GM23248 (cell line): ENCODE results near the gene KRR1. TPM values are rescaled to one million over a fixed set of nuclear protein-coding genes. Genes with fewer than 3 reads are reported as not detected.
A peak's percentile ranks its signal among the peaks of the same experiment; 100 is the strongest.

Experiments
- DNase-seq: peaks from one replicate; pipeline ENCODE4 v3.0.0-alpha.2; 2015
- H2AFZ ChIP-seq: fragments of 200-600 bp; sonication (generic); 2 replicates; pipeline ENCODE4 v1.6.1; 2016; ENCODE audit warnings: antibody characterized with exemption
- H3F3A ChIP-seq: fragments of 200-600 bp; sonication (generic); 2 replicates; pipeline ENCODE4 v1.6.1; 2016; ENCODE audit warnings: mild to moderate bottlenecking, antibody characterized with exemption, mixed run types; ENCODE audit not compliant: insufficient read depth
- H3K27ac ChIP-seq: fragments of 200-600 bp; sonication (generic); 2 replicates; pipeline ENCODE4 v1.5.1; 2016; ENCODE audit warnings: mild to moderate bottlenecking
- H3K27me3 ChIP-seq: fragments of 200-600 bp; sonication (generic); replicated peaks from 2 replicates; pipeline ENCODE4 v1.6.1; 2016; ENCODE audit warnings: mild to moderate bottlenecking; ENCODE audit not compliant: insufficient read depth
- H3K36me3 ChIP-seq: fragments of 200-600 bp; sonication (generic); 2 replicates; pipeline ENCODE4 v1.6.1; 2016; ENCODE audit warnings: low read depth, mild to moderate bottlenecking
- H3K4me1 ChIP-seq: fragments of 200-600 bp; sonication (generic); 2 replicates; pipeline ENCODE4 v1.6.1; 2016; ENCODE audit warnings: mild to moderate bottlenecking; ENCODE audit not compliant: insufficient read depth
- H3K4me2 ChIP-seq: fragments of 200-600 bp; sonication (generic); one replicate; pipeline ENCODE4 v1.6.1; 2016; ENCODE audit warnings: mild to moderate bottlenecking; ENCODE audit not compliant: unreplicated experiment
- H3K4me3 ChIP-seq: fragments of 200-600 bp; sonication (generic); 2 replicates; pipeline ENCODE4 v1.5.1; 2016; ENCODE audit warnings: mild to moderate bottlenecking
- H3K79me2 ChIP-seq: fragments of 200-600 bp; sonication (generic); 2 replicates; pipeline ENCODE4 v1.6.1; 2016; ENCODE audit warnings: mild to moderate bottlenecking; ENCODE audit not compliant: insufficient read depth
- H3K9ac ChIP-seq: fragments of 200-600 bp; sonication (generic); 2 replicates; pipeline ENCODE4 v1.6.1; 2016; ENCODE audit warnings: mild to moderate bottlenecking
- H3K9me2 ChIP-seq: fragments of 200-600 bp; sonication (generic); 2 replicates; pipeline ENCODE4 v1.6.1; 2016; ENCODE audit warnings: mixed run types, mild to moderate bottlenecking, moderate library complexity; ENCODE audit not compliant: insufficient read depth
- H3K9me3 ChIP-seq: fragments of 200-600 bp; sonication (generic); one replicate; pipeline ENCODE4 v1.6.1; 2017; ENCODE audit warnings: low read depth
- H4K20me1 ChIP-seq: fragments of 200-600 bp; sonication (generic); 2 replicates; pipeline ENCODE4 v1.6.0; 2016; ENCODE audit not compliant: insufficient read depth
- EZH2 ChIP-seq: fragments of 200-600 bp; sonication (generic); IDR thresholded peaks from 2 replicates; pipeline ENCODE4 v1.6.1; 2018; ENCODE audit warnings: antibody characterized with exemption, mild to moderate bottlenecking; ENCODE audit not compliant: insufficient read depth, poor library complexity, severe bottlenecking
- EZH2phosphoT487 ChIP-seq: fragments of 200-600 bp; sonication (generic); IDR thresholded peaks from 2 replicates; pipeline ENCODE4 v1.6.1; 2018; ENCODE audit warnings: antibody characterized with exemption, moderate library complexity, mild to moderate bottlenecking, low read depth; ENCODE audit not compliant: insufficient read depth
- WGBS, 2 experiments: methylation state at CpG; one replicate each; pipeline ENCODE4 v1.1.6; 2015 to 2017; ENCODE audit warnings: low lambda C conversion rate in 2 of 2, low coverage in 1 of 2; ENCODE audit errors: missing lambda C conversion rate in 2 of 2; 5-methylcytosine and 5-hydroxymethylcytosine counted together
- in situ Hi-C: fragments of 300-500 bp; cut with MboI; formaldehyde crosslinking; loops from 2 replicates; pipeline ENCODE4 v1.15.0; 2020
- polyA plus RNA-seq: library from polyadenylated mRNA; unstranded; fragments of >200 nt; fragmentation: Nextera tagmentation; extraction: Ambion mirVana; gene quantifications from 2 replicates; pipeline ENCODE4 v1.2.1, GENCODE V29; 2016
- total RNA-seq: library from RNA; depleted of rRNA; stranded (reverse); fragments of >200 nt; shearing (Covaris generic); gene quantifications from 2 replicates; pipeline ENCODE4 v1.2.3, GENCODE V29; 2014

Gene KRR1
- total and polyA plus RNA-seq, 2 experiments from 2014 or later = 37.4 to 45.3 TPM

GRCh38 chr12:75554556-75554880, 43.1 kb upstream of the KRR1 start:
- H3K79me2 ChIP-seq = no peaks in the 10 kb centered on the region
- no peak overlapping the region for H3K4me3 ChIP-seq
- H3K9me3 ChIP-seq = no peaks in the 10 kb centered on the region
- peaks cover 19% of the 10 kb centered on the region for H3K4me1 ChIP-seq
- no peak overlapping the region for H2AFZ ChIP-seq
- H4K20me1 ChIP-seq = no peaks in the 10 kb centered on the region
- in situ Hi-C loops = no loop called here
- no peak overlapping the region for H3K27ac ChIP-seq
- TF ChIP-seq EZH2phosphoT487 = no peak
- no peak for TF ChIP-seq EZH2
- WGBS, 2 experiments = 53 to 61% methylated on average over 1 of the region's 1 CpG
- H3K9ac ChIP-seq = no peak overlapping the region
- no peak for DNase-seq
- H3F3A ChIP-seq = peaks cover 19% of the 10 kb centered on the region
- no peaks in the 10 kb centered on the region for H3K36me3 ChIP-seq
- H3K9me2 ChIP-seq = no peaks in the 10 kb centered on the region
- no peaks in the 10 kb centered on the region for H3K27me3 ChIP-seq
- H3K4me2 ChIP-seq = no peak overlapping the region

- Histone ChIP-seq H3K36me3 (no peaks in the 10 kb centered on the region), H3K4me2 (peak overlapping the region; percentile 8), H3K27ac (peak overlapping the region; percentile 2; the same call in 1 of the 2 replicates), H3K4me1 (peaks cover 19% of the 10 kb centered on the region), H3K27me3 (no peaks in the 10 kb centered on the region), H4K20me1 (no peaks in the 10 kb centered on the region), H3K79me2 (no peaks in the 10 kb centered on the region), H2AFZ (peak overlapping the region; percentile 53; the same call in 1 of the 2 replicates), H3K9me3 (no peaks in the 10 kb centered on the region), H3K9me2 (no peaks in the 10 kb centered on the region), H3F3A (peaks cover 19% of the 10 kb centered on the region), H3K9ac (no peak overlapping the region), H3K4me3 (no peak overlapping the region; the same call in 1 of the 2 replicates)
- in situ Hi-C loops = no loop called here
- DNase-seq = peak; percentile 22
- WGBS, 2 experiments = 35 to 47% methylated on average over 3 of the region's 3 CpGs
- TF ChIP-seq EZH2phosphoT487 (no peak), EZH2 (no peak)
These were observed 42.6 kb upstream of the KRR1 start for GRCh38 chr12:75553836-75554555.

GRCh38 chr12:75553398-75553797, 42.0 kb upstream of the KRR1 start:
- Histone ChIP-seq H3K4me2 (peak overlapping the region; percentile 8), H3K27ac (peak overlapping the region; percentile 2; the same call in 1 of the 2 replicates), H2AFZ (peak overlapping the region; percentile 53; the same call in 1 of the 2 replicates), H3F3A (peaks cover 19% of the 10 kb centered on the region), H3K4me3 (no peak overlapping the region), H3K4me1 (peaks cover 19% of the 10 kb centered on the region), H3K9ac (no peak overlapping the region), H3K36me3 (no peaks in the 10 kb centered on the region), H3K9me2 (no peaks in the 10 kb centered on the region), H3K27me3 (no peaks in the 10 kb centered on the region), H3K79me2 (no peaks in the 10 kb centered on the region), H3K9me3 (no peaks in the 10 kb centered on the region), H4K20me1 (no peaks in the 10 kb centered on the region)
- TF ChIP-seq EZH2 = no peak
- TF ChIP-seq EZH2phosphoT487 = no peak
- 86 to 88% methylated on average over 1 of the region's 1 CpG for WGBS, 2 experiments
- in situ Hi-C loops = no loop called here
- peak; percentile 14 for DNase-seq

GRCh38 chr12:75551477-75551876, 40.1 kb upstream of the KRR1 start:
- Histone ChIP-seq H3K9ac (no peak overlapping the region), H3K4me2 (no peak overlapping the region)
- DNase-seq = no peak

More at GRCh38 chr12:75551477-75551876, 40.1 kb upstream of the KRR1 start:
- Histone ChIP-seq H3K4me3 (no peak overlapping the region), H4K20me1 (no peaks in the 10 kb centered on the region), H3K79me2 (no peaks in the 10 kb centered on the region), H3K27ac (no peak overlapping the region), H3K36me3 (no peaks in the 10 kb centered on the region), H2AFZ (no peak overlapping the region), H3K9me3 (no peaks in the 10 kb centered on the region), H3F3A (peaks cover 19% of the 10 kb centered on the region), H3K9me2 (no peaks in the 10 kb centered on the region), H3K4me1 (peaks cover 19% of the 10 kb centered on the region), H3K27me3 (no peaks in the 10 kb centered on the region)
- TF ChIP-seq EZH2phosphoT487 = no peak
- no peak for TF ChIP-seq EZH2
- in situ Hi-C loops = no loop called here
